HG03460 (cell line): ENCODE results near the gene PLD4.

Experiments used
- ATAC-seq: cut with Tn5 transposase; IDR thresholded peaks from one replicate; pipeline ENCODE4 v1.9.1; 2021; ENCODE audit not compliant: unreplicated experiment

PLD4 gene

GRCh38 chr14:104973135-104973384, 48.4 kb downstream of the PLD4 start:
- ATAC-seq, result no peak

DNA sequence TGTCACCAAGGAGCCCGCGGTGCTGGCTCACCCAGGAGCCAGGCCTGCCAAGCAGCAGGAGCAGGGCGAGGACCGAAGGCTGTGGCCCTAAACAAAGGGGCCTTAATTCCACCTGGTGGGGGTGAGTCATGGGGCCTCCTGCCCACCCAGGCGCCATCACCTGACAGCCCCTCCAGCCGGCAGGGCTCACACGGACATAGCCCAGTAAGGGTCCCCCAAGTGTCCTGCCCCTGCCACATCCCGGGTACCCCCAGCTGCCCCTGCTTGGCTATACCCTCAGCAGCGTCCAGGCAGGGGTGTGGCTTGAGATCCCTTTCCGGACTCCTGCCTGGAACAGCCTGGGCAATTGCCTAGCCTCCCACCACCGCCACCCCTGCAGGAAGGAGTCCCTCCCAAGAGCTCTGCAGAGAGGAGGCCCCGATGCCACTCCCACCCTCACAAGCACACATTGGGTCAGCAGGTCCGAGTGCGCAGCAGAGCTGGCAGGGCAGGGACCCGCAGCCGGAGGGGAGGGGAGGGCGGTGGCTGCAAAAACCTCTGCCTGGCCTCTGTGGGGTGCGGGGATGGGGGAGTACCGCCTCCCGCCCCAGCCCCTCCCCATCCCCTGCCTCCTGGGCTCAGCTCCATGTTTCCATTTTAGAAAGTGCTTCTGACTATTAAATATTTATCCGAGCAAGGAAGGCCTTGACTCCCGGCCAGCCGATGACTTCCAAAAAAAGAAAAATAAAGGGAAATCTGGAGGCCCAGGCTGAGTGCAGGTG, 48.9 kb downstream of the PLD4 start:
- no peak for ATAC-seq

DNA sequence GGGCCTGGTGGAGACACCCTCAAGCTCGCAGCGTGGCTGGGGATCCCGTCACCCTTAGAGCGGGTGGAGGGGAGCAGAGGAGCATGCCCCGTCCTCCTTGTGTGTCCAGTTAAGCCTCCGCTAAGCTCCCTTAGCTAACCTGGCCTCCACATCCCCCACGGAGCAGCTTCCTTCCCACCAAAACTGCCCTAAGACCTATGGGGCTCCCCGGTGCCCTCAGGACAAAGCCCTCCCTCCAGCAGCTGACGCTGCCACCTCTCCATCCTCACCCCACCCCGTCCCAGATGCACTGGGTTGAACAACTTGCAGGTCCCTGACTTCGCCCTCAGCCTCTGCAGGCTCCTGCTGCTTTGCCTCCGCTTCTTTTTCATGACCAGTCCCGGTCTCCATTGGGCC, 49.5 kb downstream of the PLD4 start:
- no peak for ATAC-seq

- no peak for ATAC-seq
Observed at GRCh38 chr14:104974665-104975390, 50.1 kb downstream of the PLD4 start.

DNA sequence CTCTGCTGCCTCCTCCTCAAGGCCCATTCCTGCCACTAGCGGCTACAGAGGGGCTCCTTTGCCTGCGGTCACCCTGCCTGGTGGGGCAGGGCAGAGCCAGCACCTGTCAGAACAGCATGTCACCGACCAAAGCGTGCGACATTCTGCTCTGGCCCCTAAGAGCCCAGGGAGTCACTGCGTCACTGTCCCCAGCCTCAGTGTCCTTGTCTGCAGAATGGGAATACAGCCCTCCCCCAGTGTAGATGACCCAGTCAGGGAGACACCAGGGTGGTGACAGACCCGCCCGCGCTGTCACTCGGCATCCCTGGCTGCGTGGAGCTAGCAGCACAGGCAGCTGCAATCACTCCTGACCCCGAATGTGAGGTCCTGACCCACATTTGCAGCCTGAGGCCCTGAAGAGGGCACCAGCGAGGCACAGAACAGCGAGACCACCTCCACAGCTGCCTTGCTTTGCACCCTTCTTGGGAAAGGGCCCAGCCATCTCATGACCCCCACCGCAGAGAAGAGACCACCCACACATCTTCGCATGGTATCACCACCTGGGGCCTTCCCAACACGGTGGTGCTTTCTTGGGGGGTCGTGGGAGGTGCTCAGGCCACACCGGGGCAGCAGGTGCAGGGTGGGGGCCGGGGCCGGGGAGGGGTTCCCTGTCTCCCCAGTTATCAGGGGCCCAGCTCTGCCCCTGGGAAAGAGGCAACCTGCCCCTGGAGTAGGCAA, 51.0 kb downstream of the PLD4 start:
- ATAC-seq, result no peak

DNA sequence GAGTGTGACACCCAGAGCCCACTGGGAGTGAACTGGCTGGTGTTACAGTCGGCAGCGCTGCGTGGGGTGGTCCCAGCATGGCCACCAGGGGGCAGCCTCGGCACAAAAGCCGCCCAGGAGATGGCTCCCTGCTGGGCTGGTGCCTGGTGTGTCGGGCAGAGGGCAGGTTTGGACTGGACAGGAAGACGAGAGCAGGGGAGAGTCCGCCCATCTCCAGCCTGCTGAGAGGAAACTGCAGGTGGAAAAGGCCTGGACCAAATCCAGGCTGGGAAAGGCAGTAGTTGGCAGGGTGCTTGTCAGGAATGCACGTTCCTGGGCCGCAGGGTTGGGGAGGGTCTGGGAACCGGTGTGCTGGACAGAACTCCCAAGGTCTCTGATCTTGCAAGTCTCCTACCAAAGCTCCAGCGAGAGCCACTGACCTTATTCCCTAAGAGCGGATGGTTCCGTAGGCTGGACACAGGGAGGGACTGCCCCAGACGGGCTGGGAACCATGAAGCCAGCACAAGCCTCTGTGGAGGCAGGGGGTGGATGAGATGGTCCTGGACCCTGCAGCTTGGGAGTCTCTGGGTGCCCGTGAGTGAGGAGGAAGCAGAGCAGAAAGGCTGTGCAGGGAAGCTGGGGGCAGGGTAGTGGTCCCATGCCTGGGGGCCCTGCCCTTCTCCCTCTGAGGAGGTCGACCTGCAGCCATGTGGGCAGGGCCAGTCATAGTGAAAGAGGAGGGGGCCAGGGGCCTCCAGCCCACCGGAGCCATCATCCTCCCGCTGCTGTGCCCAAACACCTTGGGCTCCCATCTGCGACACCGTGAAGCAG, 51.7 kb downstream of the PLD4 start:
- no peak for ATAC-seq

- no peak for ATAC-seq
Observed at GRCh38 chr14:104977008-104977680, 52.5 kb downstream of the PLD4 start.

- ATAC-seq, result no peak
Observed at GRCh38 chr14:104977681-104978653, 53.3 kb downstream of the PLD4 start, which contains the start of gene AHNAK2. Gene AHNAK2, minus strand, starts transcription at chr14:104978374. Its CDS starts 137 bp downstream, at chr14:104978237.

DNA sequence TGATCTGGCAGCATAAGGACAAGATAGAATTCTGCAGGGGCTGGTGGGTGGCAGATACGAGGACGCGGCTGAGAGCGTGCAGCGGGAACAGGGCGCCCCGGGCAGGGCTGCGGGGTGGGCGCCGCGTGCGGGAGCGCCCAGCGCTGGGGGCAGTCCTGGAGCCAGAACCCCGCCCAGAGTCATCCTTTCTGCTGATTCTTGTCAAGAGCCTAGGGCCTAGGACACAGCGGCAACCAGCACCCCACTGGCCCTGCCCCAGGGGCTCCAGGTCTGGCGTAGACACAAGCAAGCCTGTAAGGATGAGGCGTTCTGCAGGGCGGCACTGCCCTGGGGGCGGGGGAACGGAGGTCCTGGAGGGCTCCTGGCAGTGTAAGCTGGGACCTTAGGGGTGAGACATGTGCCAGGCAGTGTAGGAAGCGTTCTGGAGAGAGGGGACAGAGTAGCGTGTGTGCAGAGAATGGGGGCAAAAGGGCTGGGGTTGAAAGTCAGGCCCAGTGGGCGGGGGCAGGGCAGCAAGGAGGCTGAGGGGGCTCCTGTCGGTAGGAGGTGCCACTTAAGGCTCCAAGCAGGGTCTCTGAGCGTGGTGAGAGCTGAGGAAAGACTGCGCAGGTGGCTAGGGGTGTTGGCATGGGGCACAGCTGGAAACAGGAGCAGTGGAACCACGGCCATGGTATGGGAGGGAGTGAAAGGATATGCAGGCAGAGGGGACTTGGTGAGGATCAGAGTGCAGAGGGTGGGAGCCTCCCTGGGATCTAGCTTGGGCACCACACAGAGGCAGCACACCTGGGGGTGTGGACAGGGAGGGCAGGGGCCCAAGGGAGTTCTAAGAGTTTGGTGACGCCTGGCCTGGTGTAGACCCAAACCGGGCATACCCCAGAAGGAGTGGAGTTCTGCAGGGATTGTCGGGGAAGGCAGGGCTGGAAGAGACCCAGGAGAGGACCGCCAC, 54.3 kb downstream of the PLD4 start:
- ATAC-seq, result no peak

DNA sequence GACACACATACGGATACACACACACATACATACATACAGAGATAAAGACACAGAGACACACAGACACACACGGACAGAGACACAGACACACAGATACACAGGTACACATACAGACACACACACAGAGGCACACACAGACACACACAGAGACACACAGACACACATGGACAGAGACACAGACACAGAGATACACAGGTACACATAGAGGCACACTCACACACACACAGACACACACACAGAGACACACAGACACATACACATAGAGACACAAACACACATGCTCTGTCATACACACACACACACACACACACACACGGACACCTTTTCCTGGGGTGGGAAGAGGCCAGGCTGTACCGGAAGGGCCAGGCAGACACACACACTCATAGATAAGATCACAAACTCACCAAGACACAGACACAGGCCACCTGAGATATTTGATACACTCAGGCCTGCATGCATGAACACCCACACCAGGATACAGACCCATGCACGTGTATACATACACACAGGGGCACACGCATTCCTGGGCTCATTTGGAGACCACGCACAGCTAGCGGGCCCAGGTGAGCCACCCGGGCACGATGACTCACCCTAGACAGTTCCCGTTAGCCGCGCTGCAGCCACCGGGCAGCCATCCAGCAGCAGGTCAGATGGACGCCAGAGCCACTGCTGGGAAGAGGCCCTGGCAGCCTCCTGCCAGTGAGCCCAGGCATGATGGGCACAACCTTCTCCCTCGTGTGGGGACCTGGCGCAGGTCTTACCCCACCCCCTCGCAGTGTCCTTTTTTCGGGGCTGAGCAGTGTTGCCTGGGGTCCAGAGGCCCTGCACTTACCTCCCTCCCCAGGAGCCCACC, 55.3 kb downstream of the PLD4 start:
- ATAC-seq, result no peak

DNA sequence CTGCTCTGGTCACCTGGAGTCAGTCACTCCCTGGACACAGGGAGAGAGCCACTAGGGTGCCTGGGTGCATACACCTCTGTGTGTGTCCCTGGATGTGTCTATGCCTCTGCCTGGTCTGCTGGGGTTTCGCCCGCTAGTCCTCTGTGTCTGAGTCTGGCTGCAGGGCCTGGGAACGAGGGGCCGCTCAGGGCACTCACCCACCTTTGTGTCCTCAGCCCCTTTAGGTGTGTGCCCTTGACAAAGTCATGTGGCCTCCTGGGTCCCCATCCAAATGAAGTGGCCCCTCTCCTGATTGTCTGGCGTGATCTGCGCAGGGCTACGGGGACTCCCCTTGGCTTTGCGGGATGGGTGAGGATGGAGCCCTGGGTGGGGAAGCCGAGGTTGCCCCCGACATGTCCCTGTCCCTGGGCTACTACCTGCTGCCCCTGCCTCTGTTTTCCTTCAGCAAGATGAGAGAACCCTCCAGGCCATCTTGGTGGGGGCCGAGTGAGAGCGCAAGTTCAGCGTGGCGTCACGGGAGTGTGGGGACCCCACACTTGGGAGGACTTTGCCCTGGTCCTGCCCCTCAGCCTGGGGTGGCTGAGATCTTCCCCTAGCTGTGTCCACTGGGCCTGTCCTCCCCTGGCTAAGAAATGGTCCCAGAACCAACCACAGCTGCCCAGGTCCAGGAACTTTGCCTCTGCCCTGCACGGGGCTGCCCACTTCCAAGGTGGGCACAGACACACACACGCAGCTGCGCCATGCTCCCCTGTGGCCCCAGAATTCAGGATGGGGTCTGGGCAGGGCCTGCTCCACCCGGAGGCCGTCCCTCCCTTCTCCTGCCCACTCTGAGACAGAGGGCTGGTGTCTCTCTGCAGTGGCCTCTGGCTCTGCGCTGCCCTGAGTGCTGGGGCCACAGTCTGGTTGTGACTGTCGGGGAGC, 56.2 kb downstream of the PLD4 start:
- no peak for ATAC-seq

GRCh38 chr14:104981699-104982541, 57.2 kb downstream of the PLD4 start:
- ATAC-seq, result no peak

DNA sequence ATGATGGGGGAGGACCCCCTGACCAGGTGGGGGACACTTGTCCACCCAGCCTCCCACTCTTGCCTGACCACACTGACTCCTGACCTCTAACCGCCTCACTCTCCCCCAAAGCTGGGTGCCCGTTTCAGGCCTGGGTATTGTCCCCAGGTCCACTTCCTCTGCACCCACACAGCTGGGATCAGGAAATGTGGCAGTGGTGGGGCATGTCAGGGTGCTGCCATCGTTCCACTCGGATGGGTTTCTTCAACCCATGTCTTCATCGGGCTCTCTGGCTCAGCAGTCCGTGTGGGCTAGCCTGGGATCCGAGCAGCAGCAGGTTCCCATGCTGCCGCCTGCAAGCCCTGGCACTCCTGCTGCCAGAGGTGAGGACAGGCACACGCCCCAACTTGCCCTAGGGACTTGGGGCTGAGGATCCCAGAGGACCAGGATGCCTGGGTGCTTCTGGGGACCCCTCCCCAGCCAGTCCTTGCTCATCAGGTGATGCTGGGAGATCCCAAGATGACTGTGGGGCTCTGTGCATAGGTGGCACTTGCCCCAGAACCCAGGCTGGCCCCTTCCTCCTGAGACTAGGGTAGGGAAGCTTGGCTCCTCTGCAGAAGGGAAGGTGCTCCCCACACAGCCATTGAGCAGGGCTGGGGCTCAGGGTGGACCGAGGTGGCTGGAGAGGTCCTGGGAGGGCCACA, 58.0 kb downstream of the PLD4 start:
- ATAC-seq, result no peak
